ENCODE measurements around the gene MAP7D1.

The MAP7D1 gene

GRCh38 chr1:36123356-36123755, 32.6 kb upstream of the MAP7D1 start:
- H3K27ac Mint-ChIP-seq: peak overlapping the region; percentile 71
- peak overlapping the region; percentile 32 for H3K4me3 Mint-ChIP-seq
- H3K27me3 Mint-ChIP-seq: peaks cover 26% of the 10 kb centered on the region
- H3K9me3 Mint-ChIP-seq: no peaks in the 10 kb centered on the region
- peaks cover 38% of the 10 kb centered on the region for H3K4me1 Mint-ChIP-seq
- no peaks in the 10 kb centered on the region for H3K36me3 Mint-ChIP-seq
- peak; percentile 87 for ATAC-seq

GRCh38 chr1:36124404-36125128, 31.4 kb upstream of the MAP7D1 start:
- Mint-ChIP-seq H3K4me3 (peak overlapping the region; percentile 67), H3K27ac (no peak overlapping the region), H3K36me3 (no peaks in the 10 kb centered on the region), H3K4me1 (peaks cover 38% of the 10 kb centered on the region), H3K27me3 (peaks cover 26% of the 10 kb centered on the region), H3K9me3 (no peaks in the 10 kb centered on the region)
- ATAC-seq: no peak

GRCh38 chr1:36125129-36125991, 30.6 kb upstream of the MAP7D1 start, which contains the start of gene COL8A2:
Gene COL8A2 (minus strand): TSS chr1:36125222. CDS start chr1:36100242, 24,980 bp downstream.
- no peaks in the 10 kb centered on the region for H3K9me3 Mint-ChIP-seq
- no peaks in the 10 kb centered on the region for H3K36me3 Mint-ChIP-seq
- H3K27me3 Mint-ChIP-seq: peaks cover 26% of the 10 kb centered on the region
- peak; percentile 35 for ATAC-seq
- H3K4me3 Mint-ChIP-seq: peak within 1 kb of the TSS; percentile 67
- H3K27ac Mint-ChIP-seq: no peak within 1 kb of the TSS
- peaks cover 38% of the 10 kb centered on the region for H3K4me1 Mint-ChIP-seq

- peaks cover 38% of the 10 kb centered on the region for H3K4me1 Mint-ChIP-seq
- no peaks in the 10 kb centered on the region for H3K36me3 Mint-ChIP-seq
- no peak for ATAC-seq
- H3K9me3 Mint-ChIP-seq: no peaks in the 10 kb centered on the region
- peaks cover 26% of the 10 kb centered on the region for H3K27me3 Mint-ChIP-seq
- H3K4me3 Mint-ChIP-seq: no peak overlapping the region
- H3K27ac Mint-ChIP-seq: no peak overlapping the region
These were observed 29.8 kb upstream of the MAP7D1 start for GRCh38 chr1:36126005-36126716.

- H3K9me3 Mint-ChIP-seq: no peaks in the 10 kb centered on the region
- ATAC-seq: no peak
- H3K27ac Mint-ChIP-seq: no peak overlapping the region
- peaks cover 26% of the 10 kb centered on the region for H3K27me3 Mint-ChIP-seq
- H3K4me3 Mint-ChIP-seq: no peak overlapping the region
- peaks cover 38% of the 10 kb centered on the region for H3K4me1 Mint-ChIP-seq
- H3K36me3 Mint-ChIP-seq: no peaks in the 10 kb centered on the region
These were observed 29.0 kb upstream of the MAP7D1 start for GRCh38 chr1:36126797-36127500.

- H3K27ac Mint-ChIP-seq: peak overlapping the region; percentile 24
- no peak for ATAC-seq
- H3K9me3 Mint-ChIP-seq: no peaks in the 10 kb centered on the region
- H3K4me3 Mint-ChIP-seq: no peak overlapping the region
- peaks cover 27% of the 10 kb centered on the region for H3K4me1 Mint-ChIP-seq
- peaks cover 26% of the 10 kb centered on the region for H3K27me3 Mint-ChIP-seq
- H3K36me3 Mint-ChIP-seq: no peaks in the 10 kb centered on the region
These were observed 27.6 kb upstream of the MAP7D1 start for GRCh38 chr1:36128126-36128904.

GRCh38 chr1:36128905-36129206, 27.1 kb upstream of the MAP7D1 start:
- no peak for ATAC-seq
- H3K9me3 Mint-ChIP-seq: no peaks in the 10 kb centered on the region
- H3K4me1 Mint-ChIP-seq: peaks cover 21% of the 10 kb centered on the region
- H3K4me3 Mint-ChIP-seq: no peak overlapping the region
- H3K27me3 Mint-ChIP-seq: peaks cover 26% of the 10 kb centered on the region
- no peaks in the 10 kb centered on the region for H3K36me3 Mint-ChIP-seq
- H3K27ac Mint-ChIP-seq: no peak overlapping the region

GRCh38 chr1:36132029-36132428, 23.9 kb upstream of the MAP7D1 start:
- H3K27me3 Mint-ChIP-seq: no peaks in the 10 kb centered on the region
- peaks cover 2% of the 10 kb centered on the region for H3K36me3 Mint-ChIP-seq
- no peak overlapping the region for H3K27ac Mint-ChIP-seq
- H3K4me1 Mint-ChIP-seq: peaks cover 5% of the 10 kb centered on the region
- no peak for ATAC-seq
- no peaks in the 10 kb centered on the region for H3K9me3 Mint-ChIP-seq
- no peak overlapping the region for H3K4me3 Mint-ChIP-seq

- Mint-ChIP-seq H3K36me3 (peaks cover 17% of the 10 kb centered on the region), H3K4me1 (peaks cover 5% of the 10 kb centered on the region), H3K4me3 (no peak overlapping the region), H3K9me3 (no peaks in the 10 kb centered on the region), H3K27ac (no peak overlapping the region), H3K27me3 (no peaks in the 10 kb centered on the region)
- ATAC-seq: no peak
These were observed 22.5 kb upstream of the MAP7D1 start for GRCh38 chr1:36133484-36133883.

GRCh38 chr1:36134031-36134430, 21.9 kb upstream of the MAP7D1 start:
- H3K36me3 Mint-ChIP-seq: peaks cover 19% of the 10 kb centered on the region

GRCh38 chr1:36134505-36135329, 21.2 kb upstream of the MAP7D1 start:
- Mint-ChIP-seq H3K4me1 (peaks cover 5% of the 10 kb centered on the region), H3K9me3 (no peaks in the 10 kb centered on the region), H3K4me3 (no peak overlapping the region), H3K27me3 (no peaks in the 10 kb centered on the region), H3K36me3 (peaks cover 24% of the 10 kb centered on the region), H3K27ac (no peak overlapping the region)
- ATAC-seq: peak; percentile 74

More at GRCh38 chr1:36134031-36134430, 21.9 kb upstream of the MAP7D1 start:
- Mint-ChIP-seq H3K4me3 (no peak overlapping the region), H3K27me3 (no peaks in the 10 kb centered on the region), H3K27ac (no peak overlapping the region), H3K4me1 (peaks cover 5% of the 10 kb centered on the region), H3K9me3 (no peaks in the 10 kb centered on the region)
- ATAC-seq: no peak

- H3K4me1 Mint-ChIP-seq: peaks cover 5% of the 10 kb centered on the region
- no peak for ATAC-seq
- no peaks in the 10 kb centered on the region for H3K27me3 Mint-ChIP-seq
- H3K27ac Mint-ChIP-seq: no peak overlapping the region
- H3K4me3 Mint-ChIP-seq: no peak overlapping the region
- H3K36me3 Mint-ChIP-seq: peaks cover 30% of the 10 kb centered on the region
- no peaks in the 10 kb centered on the region for H3K9me3 Mint-ChIP-seq
These were observed 20.7 kb upstream of the MAP7D1 start for GRCh38 chr1:36135330-36135667.

GRCh38 chr1:36135796-36136195, 20.2 kb upstream of the MAP7D1 start:
- H3K27me3 Mint-ChIP-seq: no peaks in the 10 kb centered on the region
- no peaks in the 10 kb centered on the region for H3K9me3 Mint-ChIP-seq
- H3K27ac Mint-ChIP-seq: peak overlapping the region; percentile 4
- H3K4me3 Mint-ChIP-seq: no peak overlapping the region
- H3K4me1 Mint-ChIP-seq: peaks cover 9% of the 10 kb centered on the region
- no peak for ATAC-seq
- H3K36me3 Mint-ChIP-seq: peaks cover 30% of the 10 kb centered on the region

- no peak for ATAC-seq
- Mint-ChIP-seq H3K36me3 (peaks cover 30% of the 10 kb centered on the region), H3K4me1 (peaks cover 16% of the 10 kb centered on the region), H3K9me3 (no peaks in the 10 kb centered on the region), H3K27ac (no peak overlapping the region), H3K27me3 (no peaks in the 10 kb centered on the region), H3K4me3 (no peak overlapping the region)
These were observed 19.4 kb upstream of the MAP7D1 start for GRCh38 chr1:36136535-36136934.

All from stimulated activated memory B cell treated with anti-CD40 and anti-IgM and Interleukin-4, amounts not matched to agents 10 μg/mL and 1 μg/mL and 100 μg/mL, for 72 hours (primary cell).